GM12878 (cell line): ENCODE data around the gene CD300E.

ENCODE experiments used
- CEBPB ChIP-seq, 2 experiments: fragments of 150-350 bp in 1 of 2; IDR thresholded peaks; 2 replicates each; pipeline ENCODE4 v1.6.1; 2012 to 2014; ENCODE audit warnings: low read depth in 2 of 2, low read length in 2 of 2, borderline replicate concordance in 1 of 2, inconsistent platforms in 1 of 2
- CHD2 ChIP-seq: IDR thresholded peaks from 2 replicates; pipeline ENCODE4 v1.6.1; 2011; ENCODE audit warnings: low read depth, low read length, improper control_type of control experiment, borderline replicate concordance
- EP300 ChIP-seq, 2 experiments: fragments of 150-350 bp in 1 of 2; IDR thresholded peaks; 2 replicates each; pipeline ENCODE4 v1.6.1; 2011 to 2012; ENCODE audit warnings: low read depth in 2 of 2, low read length in 2 of 2, borderline replicate concordance in 1 of 2, improper control_type of control experiment in 1 of 2, inconsistent platforms in 1 of 2; ENCODE audit not compliant: control insufficient read depth in 1 of 2
- HDAC2 ChIP-seq: fragments of 200-600 bp; sonication (generic); IDR thresholded peaks from 2 replicates; pipeline ENCODE4 v1.6.1; 2017
- IKZF1 ChIP-seq: fragments of 450-650 bp; conservative IDR thresholded peaks from 2 replicates; pipeline ENCODE4 v1.6.1; 2017; ENCODE audit warnings: antibody characterized with exemption, mild to moderate bottlenecking
- POLR2A ChIP-seq: IDR thresholded peaks from 2 replicates; pipeline ENCODE4 v1.6.1; 2011; ENCODE audit warnings: low read depth, mild to moderate bottlenecking, low read length
- RFX5 ChIP-seq: IDR thresholded peaks from 2 replicates; pipeline ENCODE4 v1.6.1; 2011; ENCODE audit warnings: low read depth, low read length, improper control_type of control experiment
- TAF1 ChIP-seq: IDR thresholded peaks from 2 replicates; pipeline ENCODE4 v1.6.1; 2011; ENCODE audit warnings: mild to moderate bottlenecking, low read depth, low read length, borderline replicate concordance
- ZBED1 ChIP-seq: IDR thresholded peaks from 2 replicates; pipeline ENCODE4 v1.6.1; 2016; ENCODE audit warnings: borderline replicate concordance
- ZNF274 ChIP-seq: IDR thresholded peaks from one replicate; pipeline ENCODE4 v1.8.0; 2011; ENCODE audit not compliant: insufficient read length, insufficient read depth
- TF ChIP-seq, protein P1 (sequence below), 3 experiments: IDR thresholded peaks in 2 of 3; conservative IDR thresholded peaks in 1 of 3; 2 replicates each; pipeline ENCODE4 v1.5.1; 2011; ENCODE audit warnings: low read depth in 3 of 3, low read length in 3 of 3, mild to moderate bottlenecking in 3 of 3, control low read depth in 2 of 3, moderate library complexity in 2 of 3, inconsistent platforms in 1 of 3, mixed read lengths in 1 of 3; ENCODE audit not compliant: control insufficient read depth in 2 of 3, insufficient read depth in 1 of 3; ENCODE audit errors: extremely low read depth in 1 of 3
- TF ChIP-seq, protein P2 (sequence below): IDR thresholded peaks from 2 replicates; pipeline ENCODE4 v1.6.1; 2012; ENCODE audit warnings: low read depth, low read length, improper control_type of control experiment
- TF ChIP-seq, protein P3 (sequence below): IDR thresholded peaks from 2 replicates; pipeline ENCODE4 v1.6.1; 2011; ENCODE audit warnings: low read depth, low read length, improper control_type of control experiment, borderline replicate concordance
- TF ChIP-seq, protein P4 (sequence below): fragments of 150-350 bp; IDR thresholded peaks from 2 replicates; pipeline ENCODE4 v1.6.1; 2016; ENCODE audit warnings: low read depth, low read length

DNA sequence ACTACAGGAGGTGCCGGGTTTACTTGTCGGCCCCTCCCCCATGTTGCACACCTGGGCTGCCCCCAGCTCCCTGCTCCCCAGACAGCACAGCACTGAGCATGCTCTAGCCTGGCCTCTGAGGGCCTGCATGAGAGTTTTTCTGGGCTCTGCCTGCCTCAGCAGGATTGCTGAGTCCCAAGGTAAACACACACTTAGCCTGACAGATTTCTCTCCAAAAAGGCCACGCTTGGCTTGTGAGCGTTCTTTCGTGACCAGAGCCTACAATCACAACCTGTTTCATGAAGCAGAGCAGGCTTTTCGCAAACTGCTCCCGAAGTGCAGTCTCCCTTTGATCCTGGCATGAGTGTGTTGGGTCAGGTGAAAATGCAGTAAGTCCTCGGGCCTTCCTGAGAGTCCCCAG, 9.8 kb upstream of the CD300E start:
- TF ChIP-seq POLR2A (no peak), ZNF274 (no peak), CEBPB (IDR thresholded peaks at IDR 0.05; ENCODE audit: borderline replicate concordance in 1 of 2, low read depth in 2 of 2, low read length in 2 of 2) (no peak), CHD2 (no peak), TAF1 (no peak), HDAC2 (no peak), ZBED1 (no peak), IKZF1 (no peak), EP300 (IDR thresholded peaks at IDR 0.05; ENCODE audit: borderline replicate concordance in 1 of 2, control insufficient read depth in 1 of 2, low read depth in 2 of 2, low read length in 2 of 2) (no peak), RFX5 (no peak)
- TF ChIP-seq, protein P1, sequence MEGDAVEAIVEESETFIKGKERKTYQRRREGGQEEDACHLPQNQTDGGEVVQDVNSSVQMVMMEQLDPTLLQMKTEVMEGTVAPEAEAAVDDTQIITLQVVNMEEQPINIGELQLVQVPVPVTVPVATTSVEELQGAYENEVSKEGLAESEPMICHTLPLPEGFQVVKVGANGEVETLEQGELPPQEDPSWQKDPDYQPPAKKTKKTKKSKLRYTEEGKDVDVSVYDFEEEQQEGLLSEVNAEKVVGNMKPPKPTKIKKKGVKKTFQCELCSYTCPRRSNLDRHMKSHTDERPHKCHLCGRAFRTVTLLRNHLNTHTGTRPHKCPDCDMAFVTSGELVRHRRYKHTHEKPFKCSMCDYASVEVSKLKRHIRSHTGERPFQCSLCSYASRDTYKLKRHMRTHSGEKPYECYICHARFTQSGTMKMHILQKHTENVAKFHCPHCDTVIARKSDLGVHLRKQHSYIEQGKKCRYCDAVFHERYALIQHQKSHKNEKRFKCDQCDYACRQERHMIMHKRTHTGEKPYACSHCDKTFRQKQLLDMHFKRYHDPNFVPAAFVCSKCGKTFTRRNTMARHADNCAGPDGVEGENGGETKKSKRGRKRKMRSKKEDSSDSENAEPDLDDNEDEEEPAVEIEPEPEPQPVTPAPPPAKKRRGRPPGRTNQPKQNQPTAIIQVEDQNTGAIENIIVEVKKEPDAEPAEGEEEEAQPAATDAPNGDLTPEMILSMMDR (IDR thresholded peaks at IDR 0.05 in 2 of 3, conservative IDR thresholded peaks at IDR 0.05 in 1 of 3; ENCODE audit: control insufficient read depth in 2 of 3, extremely low read depth in 1 of 3, insufficient read depth in 1 of 3, low read depth in 3 of 3, low read length in 3 of 3): no peak
- TF ChIP-seq, protein P2, sequence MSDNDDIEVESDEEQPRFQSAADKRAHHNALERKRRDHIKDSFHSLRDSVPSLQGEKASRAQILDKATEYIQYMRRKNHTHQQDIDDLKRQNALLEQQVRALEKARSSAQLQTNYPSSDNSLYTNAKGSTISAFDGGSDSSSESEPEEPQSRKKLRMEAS: no peak
- TF ChIP-seq, protein P3, sequence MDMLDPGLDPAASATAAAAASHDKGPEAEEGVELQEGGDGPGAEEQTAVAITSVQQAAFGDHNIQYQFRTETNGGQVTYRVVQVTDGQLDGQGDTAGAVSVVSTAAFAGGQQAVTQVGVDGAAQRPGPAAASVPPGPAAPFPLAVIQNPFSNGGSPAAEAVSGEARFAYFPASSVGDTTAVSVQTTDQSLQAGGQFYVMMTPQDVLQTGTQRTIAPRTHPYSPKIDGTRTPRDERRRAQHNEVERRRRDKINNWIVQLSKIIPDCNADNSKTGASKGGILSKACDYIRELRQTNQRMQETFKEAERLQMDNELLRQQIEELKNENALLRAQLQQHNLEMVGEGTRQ: no peak
- TF ChIP-seq, protein P4, sequence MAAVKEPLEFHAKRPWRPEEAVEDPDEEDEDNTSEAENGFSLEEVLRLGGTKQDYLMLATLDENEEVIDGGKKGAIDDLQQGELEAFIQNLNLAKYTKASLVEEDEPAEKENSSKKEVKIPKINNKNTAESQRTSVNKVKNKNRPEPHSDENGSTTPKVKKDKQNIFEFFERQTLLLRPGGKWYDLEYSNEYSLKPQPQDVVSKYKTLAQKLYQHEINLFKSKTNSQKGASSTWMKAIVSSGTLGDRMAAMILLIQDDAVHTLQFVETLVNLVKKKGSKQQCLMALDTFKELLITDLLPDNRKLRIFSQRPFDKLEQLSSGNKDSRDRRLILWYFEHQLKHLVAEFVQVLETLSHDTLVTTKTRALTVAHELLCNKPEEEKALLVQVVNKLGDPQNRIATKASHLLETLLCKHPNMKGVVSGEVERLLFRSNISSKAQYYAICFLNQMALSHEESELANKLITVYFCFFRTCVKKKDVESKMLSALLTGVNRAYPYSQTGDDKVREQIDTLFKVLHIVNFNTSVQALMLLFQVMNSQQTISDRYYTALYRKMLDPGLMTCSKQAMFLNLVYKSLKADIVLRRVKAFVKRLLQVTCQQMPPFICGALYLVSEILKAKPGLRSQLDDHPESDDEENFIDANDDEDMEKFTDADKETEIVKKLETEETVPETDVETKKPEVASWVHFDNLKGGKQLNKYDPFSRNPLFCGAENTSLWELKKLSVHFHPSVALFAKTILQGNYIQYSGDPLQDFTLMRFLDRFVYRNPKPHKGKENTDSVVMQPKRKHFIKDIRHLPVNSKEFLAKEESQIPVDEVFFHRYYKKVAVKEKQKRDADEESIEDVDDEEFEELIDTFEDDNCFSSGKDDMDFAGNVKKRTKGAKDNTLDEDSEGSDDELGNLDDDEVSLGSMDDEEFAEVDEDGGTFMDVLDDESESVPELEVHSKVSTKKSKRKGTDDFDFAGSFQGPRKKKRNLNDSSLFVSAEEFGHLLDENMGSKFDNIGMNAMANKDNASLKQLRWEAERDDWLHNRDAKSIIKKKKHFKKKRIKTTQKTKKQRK: no peak
